GM18861 (cell line): ENCODE results near the gene SCGB3A1.

Source experiments
- ATAC-seq: cut with Tn5 transposase; IDR thresholded peaks from one replicate; pipeline ENCODE4 v1.9.1; 2021; ENCODE audit not compliant: unreplicated experiment

The SCGB3A1 gene

DNA sequence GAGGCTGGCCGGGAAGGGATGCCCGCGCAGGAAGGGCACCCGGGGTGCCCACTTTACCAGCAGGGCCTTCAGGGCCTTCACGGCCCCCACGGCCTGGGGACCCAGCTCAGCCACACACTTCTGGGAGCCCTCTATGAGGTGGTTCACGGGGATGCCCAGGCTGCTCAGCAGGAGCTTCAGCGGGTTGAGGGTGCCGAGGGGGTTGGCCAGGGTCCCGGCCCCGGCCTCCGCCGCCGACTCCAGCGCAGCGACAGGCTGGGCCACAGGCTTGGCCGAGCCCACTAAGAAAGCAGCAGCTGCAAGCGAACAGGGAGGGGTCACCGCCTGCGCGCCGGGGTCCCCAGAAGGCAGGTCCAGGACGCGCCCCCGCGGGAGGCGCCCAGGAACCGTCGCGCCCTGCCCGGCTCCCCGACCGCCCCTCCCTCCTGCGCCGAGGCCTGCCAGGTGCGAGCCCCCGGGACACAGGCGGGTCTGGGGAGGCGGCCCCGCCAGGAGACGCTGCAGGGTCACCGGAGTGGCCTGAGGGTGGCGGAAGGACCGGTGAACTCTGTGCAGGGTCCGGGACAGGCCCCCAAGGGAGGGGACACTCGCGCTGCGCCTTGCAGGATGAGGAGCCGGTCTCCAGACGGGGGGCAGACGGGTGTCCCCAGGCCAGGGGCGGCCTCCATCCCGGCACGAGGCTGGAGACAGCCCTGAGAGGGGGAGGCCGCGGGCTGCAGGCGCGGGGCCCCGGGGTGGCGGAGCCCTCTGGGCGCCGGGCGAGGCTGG is 572 bp downstream of the SCGB3A1 start:
- ATAC-seq: no peak

DNA sequence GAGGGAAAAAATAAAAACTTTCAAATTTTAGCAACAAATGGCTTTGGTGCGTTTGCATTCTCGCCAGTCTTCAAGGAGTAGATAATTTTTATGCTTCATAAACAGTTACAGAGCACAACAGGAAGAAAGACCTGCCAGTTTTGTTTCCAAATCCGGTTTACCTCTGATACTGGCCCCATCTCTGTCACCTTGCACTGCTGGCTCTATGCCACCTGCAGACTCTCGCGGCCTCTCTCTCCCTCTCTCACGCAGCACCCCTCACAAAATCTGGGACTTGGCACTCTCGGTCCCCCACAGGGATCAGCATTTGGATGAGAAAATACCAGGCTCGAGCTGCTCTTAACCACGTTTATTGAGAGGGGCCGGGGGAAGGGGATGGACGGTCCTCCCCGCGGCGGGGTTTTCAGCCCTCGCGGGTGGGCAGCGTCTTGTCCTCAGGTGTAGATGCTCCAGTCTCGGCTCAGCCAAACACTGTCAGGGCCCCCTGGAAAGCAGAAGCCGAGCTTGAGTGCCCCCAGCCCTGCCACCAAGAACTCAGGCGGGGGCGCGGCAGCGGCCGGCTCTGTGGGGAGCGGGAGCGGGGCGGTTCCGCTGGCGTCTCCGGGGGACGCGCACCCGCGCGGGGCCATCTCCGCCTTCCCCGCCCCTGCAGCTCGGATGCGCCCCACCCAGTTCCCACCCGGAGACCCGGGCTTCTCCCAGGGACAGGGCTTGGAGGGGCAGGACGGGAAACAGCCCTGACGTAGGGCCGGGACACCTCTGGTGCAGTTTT is 1.3 kb downstream of the SCGB3A1 start:
- ATAC-seq: no peak

DNA sequence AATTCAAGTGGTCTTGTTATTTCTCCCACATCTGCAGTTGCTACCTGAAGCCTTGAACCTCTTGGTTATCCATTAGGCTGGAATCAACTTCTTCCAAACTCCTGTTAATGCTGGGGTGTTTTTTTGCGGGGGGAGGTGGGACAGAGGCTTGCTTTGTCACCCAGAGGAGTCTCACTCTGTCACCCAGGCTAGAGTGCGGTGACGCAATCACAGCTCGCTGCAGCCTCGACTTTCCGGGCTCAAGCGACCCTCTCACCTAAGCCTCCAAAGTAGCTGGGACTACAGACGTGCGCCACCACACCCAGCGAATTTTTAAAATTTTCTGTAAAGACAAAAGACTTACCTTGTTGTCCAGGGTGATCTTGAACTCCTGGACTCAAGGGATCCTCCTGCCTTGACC is 4.4 kb downstream of the SCGB3A1 start:
- no peak for ATAC-seq

DNA sequence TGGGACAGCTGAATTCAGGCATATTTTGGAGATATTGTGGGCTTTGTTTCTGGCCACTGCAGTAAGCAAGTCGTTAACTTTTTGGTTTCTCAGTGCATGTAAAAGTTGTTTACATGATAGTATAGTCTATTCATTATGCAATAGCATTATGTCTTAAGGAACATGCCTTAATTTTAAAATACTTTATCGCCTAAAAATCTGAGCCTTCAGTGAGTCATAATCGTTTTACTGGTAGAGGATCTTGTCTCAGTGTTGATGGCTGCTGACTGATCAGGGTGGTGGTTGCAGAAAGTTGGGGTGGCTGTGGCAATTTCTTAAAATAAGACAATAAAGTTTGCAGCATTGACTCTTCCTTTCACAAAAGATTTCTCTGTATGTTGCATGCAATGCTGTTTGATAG is 5.1 kb downstream of the SCGB3A1 start:
- ATAC-seq: no peak

DNA sequence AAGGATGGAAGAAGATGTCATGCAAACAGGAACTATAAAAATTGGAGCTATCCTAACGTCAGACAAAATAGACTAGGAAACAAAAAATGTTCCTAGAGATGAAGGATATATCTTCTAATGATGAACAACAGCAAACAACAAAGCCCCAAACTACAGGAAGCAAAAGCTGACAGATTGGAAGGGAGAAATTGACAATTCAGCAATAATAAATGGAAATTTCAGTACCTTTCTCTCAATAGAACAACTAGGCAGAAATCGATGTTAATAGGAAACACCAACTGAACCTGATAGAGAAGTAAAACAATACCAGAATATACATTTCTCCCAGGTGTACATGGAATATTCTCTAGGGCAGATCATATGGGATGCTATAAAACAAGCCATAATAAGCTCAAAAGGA is 7.6 kb downstream of the SCGB3A1 start:
- ATAC-seq: no peak

DNA sequence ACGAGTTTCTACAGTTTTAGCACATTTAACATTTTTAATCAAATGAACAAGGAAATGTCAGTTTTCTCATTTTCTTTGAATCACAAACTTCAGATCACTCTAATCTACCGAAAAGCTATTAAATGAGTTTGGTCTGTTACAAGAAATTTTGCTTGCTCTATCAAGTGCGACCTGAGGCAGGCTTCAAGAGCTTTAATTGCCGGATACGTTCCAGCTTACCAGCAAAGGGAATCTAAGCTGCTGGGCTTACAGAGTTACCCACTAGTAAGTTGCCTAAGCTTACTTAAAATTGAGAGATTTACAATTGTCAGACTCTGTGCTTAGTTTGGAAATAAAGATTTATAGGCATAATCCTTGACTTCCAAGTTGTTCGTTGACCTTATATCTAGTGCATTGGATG is 10.6 kb downstream of the SCGB3A1 start:
- no peak for ATAC-seq

DNA sequence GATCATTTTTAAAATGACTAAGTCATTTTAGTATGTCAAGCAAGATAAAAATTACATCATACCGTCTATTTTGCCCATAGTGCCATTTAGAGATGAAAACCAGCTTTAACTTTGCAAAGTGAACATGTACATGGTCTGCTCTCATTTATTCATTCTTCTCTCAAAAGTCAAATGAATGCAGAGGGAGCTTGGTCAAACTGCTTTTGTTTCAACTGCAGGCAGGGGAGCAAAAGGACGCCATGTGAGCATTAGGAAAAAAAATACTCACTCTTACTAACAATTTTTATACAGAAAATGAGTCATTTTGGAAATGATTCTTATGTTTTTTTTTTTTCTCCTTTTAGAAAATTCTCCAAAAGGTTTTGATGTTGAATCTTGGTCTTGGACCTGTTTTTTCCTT is 15.7 kb downstream of the SCGB3A1 start:
- no peak for ATAC-seq

DNA sequence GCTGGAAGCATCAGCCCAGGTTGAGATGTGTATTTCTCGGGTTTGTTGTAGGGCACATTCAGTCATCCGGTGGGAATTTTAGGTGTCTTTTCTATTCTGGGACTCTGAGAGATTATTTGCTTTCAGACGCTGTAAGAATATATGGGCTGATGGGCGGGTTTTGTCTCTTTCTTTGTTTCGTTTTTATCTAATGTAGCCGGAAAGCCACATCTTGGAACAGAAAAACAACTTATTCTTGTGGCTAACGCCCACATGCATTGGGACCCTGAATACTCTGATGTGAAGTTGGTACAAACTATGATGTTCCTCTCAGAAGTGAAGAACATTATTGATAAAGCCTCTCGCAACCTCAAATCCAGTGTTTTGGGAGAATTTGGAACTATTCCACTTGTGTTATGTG is 22.4 kb downstream of the SCGB3A1 start:
- ATAC-seq: no peak

DNA sequence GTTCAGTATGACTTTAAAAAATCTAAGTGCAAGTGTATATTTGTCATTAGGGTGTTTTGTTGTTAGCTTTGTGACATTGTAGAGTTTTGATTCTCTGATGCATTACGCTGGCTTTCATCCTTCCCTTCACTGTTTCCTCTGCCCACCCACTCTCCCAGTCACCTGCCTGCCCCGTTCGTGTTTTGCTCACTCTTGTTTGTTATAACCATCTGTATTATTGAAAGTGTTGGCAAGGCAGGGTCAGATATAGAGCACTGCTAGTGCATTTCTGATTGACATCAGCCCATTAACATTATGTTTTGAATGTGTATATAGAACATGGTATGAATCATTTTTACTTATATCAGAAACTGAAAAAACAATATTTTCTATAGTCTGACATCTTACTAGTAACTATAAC is 27.3 kb downstream of the SCGB3A1 start:
- ATAC-seq: no peak

DNA sequence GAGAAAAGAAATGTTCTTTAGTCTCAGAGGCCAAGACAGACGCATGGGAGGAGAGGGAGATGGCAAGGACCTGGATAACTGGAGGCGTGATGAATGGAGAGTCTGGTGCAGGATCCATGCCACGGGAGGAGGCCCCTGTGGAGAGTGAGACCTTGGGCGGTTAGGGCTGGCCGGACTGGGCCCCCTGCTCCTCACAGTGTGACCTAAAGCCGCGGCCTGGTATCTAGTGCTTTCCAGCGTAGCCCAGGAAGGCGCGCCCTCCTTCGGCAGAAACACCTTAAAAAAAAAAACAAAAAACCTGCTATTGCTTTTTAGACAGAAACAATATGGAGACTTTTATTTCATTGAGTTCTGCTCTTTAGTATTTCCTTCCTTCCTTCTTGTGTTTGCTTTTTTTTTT is 33.1 kb downstream of the SCGB3A1 start:
- ATAC-seq: no peak

DNA sequence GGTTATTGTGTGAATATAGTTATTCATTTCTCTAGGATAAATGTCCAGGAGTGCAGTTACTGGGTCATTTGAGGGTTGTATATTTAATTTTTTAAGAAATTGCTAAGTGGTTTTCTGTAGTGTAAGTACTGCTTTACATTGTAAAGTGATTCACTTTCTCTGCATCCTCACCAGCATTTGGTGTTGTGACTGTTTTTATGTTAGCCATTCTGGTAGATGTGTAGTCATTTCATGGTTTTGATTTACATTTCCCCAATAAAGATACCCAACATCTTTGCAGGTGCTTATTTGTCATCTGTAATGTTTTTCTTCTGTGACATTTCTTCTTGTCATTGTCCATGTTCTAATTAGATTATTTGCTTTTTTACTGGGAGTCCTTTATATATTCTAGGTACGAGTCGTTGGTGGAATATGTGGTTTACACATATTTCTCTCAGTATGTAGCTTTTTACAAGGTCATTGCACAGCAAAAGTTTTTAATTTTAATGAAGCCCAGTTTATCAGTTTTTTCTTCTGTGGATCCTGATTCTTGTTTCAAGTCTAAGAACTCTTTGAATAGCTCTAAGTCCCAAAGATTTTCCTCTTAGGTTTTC is 34.0 kb downstream of the SCGB3A1 start:
- ATAC-seq: no peak

DNA sequence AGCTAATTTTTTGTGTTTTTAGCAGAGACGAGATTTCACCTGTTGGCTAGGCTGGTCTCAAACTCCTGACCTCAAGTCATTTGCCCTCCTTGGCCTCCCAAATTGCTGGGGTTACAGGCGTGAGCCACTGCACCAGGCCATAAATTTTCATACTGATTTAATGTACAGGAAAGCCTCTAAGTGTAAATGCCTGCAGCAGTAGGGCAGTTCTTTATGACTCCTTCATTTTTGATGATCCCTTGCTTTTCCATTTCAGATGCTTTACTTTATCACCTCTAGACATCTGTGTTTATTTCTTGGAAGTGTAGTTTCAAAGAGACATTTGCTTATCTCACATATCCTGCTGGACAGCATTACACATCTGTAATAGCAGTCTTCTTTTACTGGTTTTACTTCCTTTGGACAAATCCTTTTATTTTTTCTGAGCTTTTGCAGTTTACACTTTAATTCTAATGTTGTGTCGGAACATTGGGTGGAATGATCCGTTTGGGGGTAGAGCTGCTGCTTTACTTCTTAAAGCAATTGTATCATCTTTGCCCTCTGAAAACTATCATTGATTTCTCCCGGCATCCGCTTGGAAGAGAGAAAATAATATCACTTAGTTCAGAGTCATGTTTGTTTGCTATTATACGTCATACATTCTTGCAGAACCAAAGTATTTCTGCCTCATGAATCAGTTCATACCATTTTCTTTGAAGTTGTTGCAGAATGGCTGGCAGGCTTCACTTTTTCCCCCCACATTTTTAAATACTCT is 36.0 kb downstream of the SCGB3A1 start:
- ATAC-seq: no peak

DNA sequence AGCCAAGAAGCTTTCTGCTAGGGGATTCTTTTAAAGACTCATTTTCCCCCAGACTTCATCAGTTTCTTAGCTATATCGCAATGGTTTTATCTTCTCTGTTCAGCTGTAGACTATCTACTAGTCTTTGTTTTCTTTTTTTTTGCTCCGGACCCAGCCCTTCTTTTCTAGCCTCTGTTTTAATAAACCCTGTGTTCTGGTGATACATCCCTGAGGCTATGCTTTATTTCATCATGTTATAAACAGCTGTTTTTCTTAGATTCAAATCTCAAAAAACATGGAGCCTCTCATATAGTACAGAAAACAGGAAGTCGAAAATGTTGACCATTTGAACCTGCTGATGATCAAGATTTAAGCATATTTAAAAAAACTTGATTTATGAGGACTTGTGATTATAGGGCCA is 37.8 kb downstream of the SCGB3A1 start:
- no peak for ATAC-seq

DNA sequence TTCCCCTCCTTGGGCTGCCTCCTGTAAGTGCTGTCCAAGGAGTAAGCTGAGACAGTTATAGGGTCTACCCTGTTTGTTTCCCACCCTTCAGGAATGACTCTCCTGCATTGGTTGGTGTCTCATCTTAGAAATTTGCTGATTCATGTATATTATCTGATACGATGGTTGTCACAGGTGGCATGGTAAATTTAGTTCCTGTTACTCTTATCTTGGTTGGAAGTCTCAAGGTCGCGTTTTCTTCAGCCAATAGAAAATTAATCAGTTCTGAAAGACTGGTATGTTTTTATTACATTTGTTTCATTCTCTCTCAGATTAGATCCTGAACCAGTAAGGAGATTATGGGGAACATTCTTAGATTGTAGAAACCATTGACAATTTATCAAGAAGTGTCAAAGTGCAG is 42.7 kb downstream of the SCGB3A1 start:
- no peak for ATAC-seq

DNA sequence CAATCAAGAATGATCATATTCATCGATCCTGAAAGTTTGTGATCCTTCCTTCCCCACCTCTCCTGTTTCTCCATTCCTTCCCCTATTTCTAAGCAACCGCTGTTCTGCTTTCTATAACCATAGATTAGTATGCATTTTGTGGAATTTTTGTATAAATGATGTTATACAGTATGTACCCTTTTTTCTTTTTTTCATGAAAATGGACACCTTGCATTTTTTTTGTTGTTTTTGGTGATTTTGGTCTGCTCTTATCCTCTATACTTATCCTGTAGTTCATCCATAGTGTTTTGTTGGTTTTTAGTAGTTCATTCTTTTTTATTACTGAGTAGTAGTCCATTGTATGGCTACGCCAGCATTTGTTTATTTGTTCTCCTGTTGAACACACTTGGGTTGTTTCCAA is 46.1 kb downstream of the SCGB3A1 start:
- ATAC-seq: no peak

DNA sequence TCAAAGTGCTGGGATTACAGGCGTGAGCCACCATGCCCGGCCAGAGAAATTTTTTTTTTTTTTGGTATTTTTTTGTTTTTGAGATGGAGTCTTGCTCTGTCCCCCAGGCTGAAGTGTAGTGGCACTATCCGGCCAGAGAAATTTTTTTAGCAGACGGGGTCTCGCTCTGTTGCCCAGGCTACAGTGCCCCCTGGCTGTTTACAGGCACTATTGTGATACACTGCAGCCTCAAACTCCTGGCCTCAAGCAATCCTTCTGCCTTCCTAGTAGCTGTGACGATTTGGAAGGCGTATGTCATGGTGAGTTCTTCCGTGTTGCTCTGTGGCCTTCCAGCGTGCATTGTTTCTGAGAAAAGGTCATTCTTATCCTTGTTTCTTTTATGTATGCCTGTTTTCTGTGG is 49.6 kb downstream of the SCGB3A1 start:
- no peak for ATAC-seq
